Cardiac septum (tissue), 1 donor: Measurements from ENCODE around the gene RPL22. TPM values are rescaled to one million over a fixed set of nuclear protein-coding genes. Genes with fewer than 3 reads are reported as not detected.

Source experiments
- DNase-seq: peaks from one replicate; pipeline ENCODE4 v3.0.0-alpha.2; 2020; ENCODE audit warnings: low spot score
- intact Hi-C: fragments of 100-400 bp; cut with DNase I; formaldehyde crosslinking; loops from one replicate; pipeline ENCODE4 v1.14.0; 2022
- total RNA-seq: library from RNA; stranded (reverse); fragmentation: NEBNext Ultra II Directional; extraction: Animal tissue kit (Norgen Biotek cat#: 25700); gene quantifications from one replicate; pipeline ENCODE4 v1.2.1, GENCODE V29; 2021
- donor health status: DM: no; HTN: no; CAD: no.

The RPL22 gene
- total RNA-seq, 1 donor from 2014 or later: 205 TPM

DNA sequence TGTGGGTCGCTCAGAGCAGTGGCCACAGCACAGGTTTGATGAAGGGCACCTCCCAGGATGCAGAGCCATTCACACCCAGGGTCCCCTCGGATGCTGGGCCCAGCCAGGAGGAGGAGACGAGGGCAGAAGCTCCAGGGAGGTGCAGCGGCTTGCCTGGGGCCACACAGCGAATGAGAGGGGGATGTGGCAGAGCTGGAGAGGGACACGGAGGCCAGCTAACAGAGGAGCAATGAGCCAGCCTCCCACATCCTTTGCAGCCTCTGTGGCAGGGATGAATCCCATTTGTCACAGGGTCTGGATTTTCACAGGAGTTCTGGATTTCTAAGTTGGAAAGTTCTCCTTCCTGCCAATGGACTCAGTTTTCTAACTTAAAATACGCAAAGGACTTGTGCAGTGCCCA is 55.2 kb downstream of the RPL22 start:
- intact Hi-C loops: no loop called here
- no peak for DNase-seq

DNA sequence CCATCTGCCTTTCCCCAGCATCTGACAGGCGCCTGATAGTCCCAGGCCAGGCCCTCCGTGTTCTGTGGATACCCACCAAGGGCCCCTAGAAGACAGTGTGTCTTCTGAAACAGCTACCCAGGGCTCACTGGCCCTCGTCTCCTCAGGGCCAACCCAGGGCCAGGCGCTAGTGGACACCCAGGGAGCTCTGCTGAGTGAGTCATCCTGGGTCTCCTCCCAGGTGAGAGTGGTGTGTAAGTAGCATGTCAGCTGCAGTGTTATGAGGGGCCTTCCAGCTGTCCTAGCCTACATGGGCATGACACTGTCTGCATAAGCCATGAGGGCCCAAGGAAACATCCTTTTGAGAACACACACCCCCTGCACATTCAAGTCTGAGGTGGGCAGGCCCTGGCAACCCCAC is 56.0 kb downstream of the RPL22 start:
- intact Hi-C loops: no loop called here
- DNase-seq: no peak

GRCh38 chr1:6142734-6143133 is 56.7 kb downstream of the RPL22 start:
- intact Hi-C loops: no loop called here

DNA sequence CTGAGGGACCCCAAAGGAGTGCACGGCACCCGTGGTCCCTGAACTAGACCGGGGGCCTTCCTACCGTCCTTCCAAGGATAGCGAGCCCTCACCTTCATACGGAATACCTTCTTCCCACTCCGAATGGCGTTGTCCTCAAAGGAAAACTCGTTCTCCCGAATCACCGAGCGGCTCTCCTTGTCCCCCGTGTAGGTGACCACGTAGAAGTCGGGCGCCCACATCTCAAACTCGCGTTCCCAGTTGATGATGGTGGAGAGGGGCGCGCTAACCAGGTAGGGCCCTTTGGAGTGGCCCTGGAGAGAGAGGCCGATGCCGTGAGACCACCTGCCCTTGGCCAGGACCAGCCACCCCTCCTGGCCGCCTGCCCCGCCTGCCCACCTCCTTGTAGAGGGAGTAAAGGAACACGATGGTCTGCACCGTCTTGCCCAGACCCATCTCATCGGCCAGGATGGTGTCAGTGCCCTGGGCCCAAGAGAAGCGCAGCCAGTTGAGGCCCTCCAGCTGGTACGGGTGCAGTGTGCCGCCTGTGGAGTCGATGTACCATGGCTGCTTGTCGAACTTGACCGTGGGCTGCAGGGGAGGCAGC is 57.3 kb downstream of the RPL22 start:
- no peak for DNase-seq
- intact Hi-C loops: no loop called here

More at GRCh38 chr1:6142734-6143133, 56.7 kb downstream of the RPL22 start:
- no peak for DNase-seq

GRCh38 chr1:6141592-6141991 is 57.8 kb downstream of the RPL22 start:
- intact Hi-C loops: no loop called here
- DNase-seq: no peak

DNA sequence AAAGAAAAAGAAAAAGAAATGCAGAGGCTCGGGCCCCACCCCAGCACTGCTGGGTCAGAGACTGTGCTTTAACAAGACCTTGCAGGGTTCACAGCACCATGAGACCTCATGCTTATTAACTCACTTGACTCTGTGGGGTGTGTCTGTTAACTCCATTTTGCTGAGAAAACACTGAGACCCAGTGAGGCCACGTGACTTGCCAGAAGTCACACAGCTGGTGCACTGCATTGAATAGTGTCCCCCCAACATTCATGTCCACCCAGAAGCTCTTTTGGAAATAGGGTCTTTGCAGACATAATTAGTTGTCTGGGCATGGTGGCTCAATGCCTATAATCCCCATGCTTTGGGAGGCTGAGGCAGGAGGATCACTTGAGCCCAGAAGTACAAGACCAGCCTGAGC is 59.0 kb downstream of the RPL22 start:
- DNase-seq: no peak
- intact Hi-C loops: no loop called here

DNA sequence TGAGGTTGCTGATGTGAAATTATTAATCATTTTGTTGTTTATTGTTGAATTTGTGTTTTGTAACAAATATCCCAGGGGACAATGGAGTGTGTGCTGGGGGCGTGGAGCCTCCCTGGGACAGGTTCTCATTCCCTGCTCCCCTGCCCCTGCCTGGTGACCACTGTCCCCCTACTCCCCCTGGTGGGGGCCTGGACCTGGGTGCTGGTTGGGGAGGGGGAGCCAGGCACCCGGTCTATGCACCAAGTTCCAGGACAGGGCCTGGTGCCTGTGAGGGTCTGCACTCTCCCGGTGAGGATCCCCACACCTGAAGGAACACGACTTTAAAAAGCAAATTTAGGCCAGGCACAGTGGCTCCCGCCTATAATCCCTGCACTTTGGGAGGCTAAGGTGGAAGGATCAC is 61.6 kb downstream of the RPL22 start:
- intact Hi-C loops: no loop called here
- DNase-seq: no peak

DNA sequence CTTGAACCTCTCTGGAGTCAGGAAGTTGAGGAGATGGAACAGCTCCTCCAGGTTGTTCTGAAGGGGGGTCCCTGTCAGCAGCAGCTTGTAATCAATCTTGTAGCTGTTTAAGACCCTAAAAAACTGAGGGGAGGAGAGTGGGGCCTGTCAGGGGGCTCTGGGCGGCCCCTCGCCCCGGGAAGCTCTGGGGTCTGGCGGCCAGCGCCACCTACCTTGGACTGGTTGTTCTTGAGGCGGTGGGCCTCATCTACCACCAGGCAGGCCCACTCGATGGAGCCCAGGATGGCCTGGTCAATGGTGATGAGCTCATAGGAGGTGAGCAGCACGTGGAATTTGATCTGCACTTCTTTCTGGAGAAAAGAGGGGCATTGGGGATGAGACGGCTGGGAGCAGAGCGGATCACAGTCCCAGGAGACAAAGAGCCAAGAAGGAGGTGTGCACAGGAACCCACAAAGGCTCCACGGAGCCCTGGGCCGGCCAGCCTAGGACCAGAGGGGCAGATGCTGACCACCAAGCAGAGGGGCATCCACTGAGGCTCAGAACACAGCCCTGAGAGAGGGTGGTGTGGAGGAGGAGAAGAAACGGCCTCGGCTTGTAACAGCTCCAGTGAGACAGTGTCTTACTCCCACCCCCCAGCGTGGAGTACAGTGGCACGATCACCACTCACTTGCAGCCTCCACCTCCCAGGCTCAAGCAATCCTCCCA is 62.7 kb downstream of the RPL22 start:
- intact Hi-C loops: no loop called here
- DNase-seq: no peak

Other genes starting within 250 kb of the RPL22 start
- 6.6 TPM for gene NPHP4, start 207.2 kb downstream of the RPL22 start, total RNA-seq
- 19.3 TPM for gene KCNAB2, start 153.7 kb downstream of the RPL22 start, total RNA-seq
- gene CHD5, start 19.3 kb downstream of the RPL22 start, total RNA-seq: 0.81 TPM
- 91.0 TPM for gene RNF207, start 6.5 kb upstream of the RPL22 start, total RNA-seq
- 71.2 TPM for gene ICMT, start 36.4 kb upstream of the RPL22 start, total RNA-seq
- gene HES3, start 44.6 kb upstream of the RPL22 start, total RNA-seq: not detected
- gene GPR153, start 61.5 kb upstream of the RPL22 start, total RNA-seq: 7.0 TPM
- gene ACOT7, start 194.2 kb upstream of the RPL22 start, total RNA-seq: 13.8 TPM
- not detected for gene HES2, start 220.3 kb upstream of the RPL22 start, total RNA-seq
- 0.32 TPM for gene ESPN, start 225.2 kb upstream of the RPL22 start, total RNA-seq